Measurements from ENCODE around the gene SLC37A1. TPM values are rescaled to one million over a fixed set of nuclear protein-coding genes. Genes with fewer than 3 reads are reported as not detected.

SLC37A1 gene
- total RNA-seq, 4 donors from 2014 or later: 2.3 to 8.8 (median 6.3) TPM

DNA sequence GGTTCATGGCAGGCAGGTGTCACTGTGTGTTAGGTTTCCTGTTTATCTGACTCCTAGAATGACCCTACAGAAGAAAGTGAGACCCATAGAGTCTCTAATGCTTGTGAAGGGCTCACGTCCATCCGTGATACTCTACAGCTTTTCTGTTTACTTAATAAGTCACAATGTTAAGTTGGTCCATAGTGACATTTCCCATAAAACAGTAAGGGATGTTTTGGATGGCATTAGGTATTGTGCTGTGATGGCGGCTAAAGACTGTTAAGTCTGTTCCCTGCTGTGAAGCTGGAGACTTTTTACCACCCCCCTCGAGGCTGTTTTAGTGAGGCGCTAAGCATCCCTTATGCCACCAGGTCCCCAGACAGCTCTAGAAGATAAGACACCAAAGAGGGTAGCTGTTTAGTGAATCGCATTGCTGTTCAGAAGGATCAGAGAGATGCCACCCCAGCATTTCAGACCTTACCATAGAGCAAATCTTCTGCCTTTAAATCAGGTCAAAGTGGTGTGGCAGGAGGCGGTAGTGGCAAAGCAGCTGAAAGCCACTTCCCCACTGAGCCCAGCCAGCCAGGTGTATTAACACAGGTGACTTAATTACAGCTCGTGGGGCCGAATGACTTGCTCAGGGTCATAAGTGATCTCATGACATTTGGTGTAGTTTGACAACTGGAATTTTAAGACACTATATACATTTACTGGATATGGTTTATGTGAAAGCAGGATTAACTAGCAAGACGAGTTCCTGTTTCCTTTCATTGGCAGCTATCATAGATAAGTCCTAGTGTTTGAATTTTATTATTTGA lies 25.0 kb downstream of the SLC37A1 start:
- Histone ChIP-seq H3K36me3 (no peaks in the 10 kb centered on the region), H3K4me3 (no peak overlapping the region), H3K9me3 (no peaks in the 10 kb centered on the region), H3K27ac (no peak overlapping the region), H3K27me3 (no peaks in the 10 kb centered on the region), H3K4me1 (no peaks in the 10 kb centered on the region)
- DNase-seq: no peak
- no peak for TF ChIP-seq POLR2A (IDR thresholded peaks at IDR 0.05)
- TF ChIP-seq, protein P1, sequence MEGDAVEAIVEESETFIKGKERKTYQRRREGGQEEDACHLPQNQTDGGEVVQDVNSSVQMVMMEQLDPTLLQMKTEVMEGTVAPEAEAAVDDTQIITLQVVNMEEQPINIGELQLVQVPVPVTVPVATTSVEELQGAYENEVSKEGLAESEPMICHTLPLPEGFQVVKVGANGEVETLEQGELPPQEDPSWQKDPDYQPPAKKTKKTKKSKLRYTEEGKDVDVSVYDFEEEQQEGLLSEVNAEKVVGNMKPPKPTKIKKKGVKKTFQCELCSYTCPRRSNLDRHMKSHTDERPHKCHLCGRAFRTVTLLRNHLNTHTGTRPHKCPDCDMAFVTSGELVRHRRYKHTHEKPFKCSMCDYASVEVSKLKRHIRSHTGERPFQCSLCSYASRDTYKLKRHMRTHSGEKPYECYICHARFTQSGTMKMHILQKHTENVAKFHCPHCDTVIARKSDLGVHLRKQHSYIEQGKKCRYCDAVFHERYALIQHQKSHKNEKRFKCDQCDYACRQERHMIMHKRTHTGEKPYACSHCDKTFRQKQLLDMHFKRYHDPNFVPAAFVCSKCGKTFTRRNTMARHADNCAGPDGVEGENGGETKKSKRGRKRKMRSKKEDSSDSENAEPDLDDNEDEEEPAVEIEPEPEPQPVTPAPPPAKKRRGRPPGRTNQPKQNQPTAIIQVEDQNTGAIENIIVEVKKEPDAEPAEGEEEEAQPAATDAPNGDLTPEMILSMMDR (IDR thresholded peaks at IDR 0.05): no peak
- intact Hi-C loops (cut with DNase I; ENCODE audit: low total_unique reads): no loop called here

DNA sequence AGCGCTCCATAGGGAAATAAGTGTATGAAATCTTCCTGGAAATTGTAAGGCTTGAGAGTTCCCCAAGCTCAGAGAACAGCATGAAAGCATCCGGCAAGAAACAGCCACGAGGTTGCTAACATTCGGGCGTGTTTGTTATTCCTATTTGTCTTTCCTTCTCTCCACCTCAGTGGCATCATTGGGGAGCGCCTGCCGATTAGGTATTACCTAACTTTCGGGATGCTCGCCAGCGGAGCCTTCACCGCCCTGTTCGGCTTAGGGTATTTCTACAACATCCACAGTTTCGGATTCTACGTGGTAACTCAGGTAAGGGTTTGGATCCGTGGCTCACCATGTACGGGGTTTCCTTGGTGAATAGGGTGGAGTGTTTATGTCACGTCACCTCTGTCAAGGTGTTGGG lies 25.7 kb downstream of the SLC37A1 start:
- TF ChIP-seq, protein P1 (IDR thresholded peaks at IDR 0.05): no peak
- Histone ChIP-seq H3K27me3 (no peaks in the 10 kb centered on the region), H3K27ac (no peak overlapping the region), H3K9me3 (no peaks in the 10 kb centered on the region), H3K4me1 (no peaks in the 10 kb centered on the region), H3K36me3 (no peaks in the 10 kb centered on the region), H3K4me3 (no peak overlapping the region)
- intact Hi-C loops (cut with DNase I; ENCODE audit: low total_unique reads): no loop called here
- DNase-seq: no peak

DNA sequence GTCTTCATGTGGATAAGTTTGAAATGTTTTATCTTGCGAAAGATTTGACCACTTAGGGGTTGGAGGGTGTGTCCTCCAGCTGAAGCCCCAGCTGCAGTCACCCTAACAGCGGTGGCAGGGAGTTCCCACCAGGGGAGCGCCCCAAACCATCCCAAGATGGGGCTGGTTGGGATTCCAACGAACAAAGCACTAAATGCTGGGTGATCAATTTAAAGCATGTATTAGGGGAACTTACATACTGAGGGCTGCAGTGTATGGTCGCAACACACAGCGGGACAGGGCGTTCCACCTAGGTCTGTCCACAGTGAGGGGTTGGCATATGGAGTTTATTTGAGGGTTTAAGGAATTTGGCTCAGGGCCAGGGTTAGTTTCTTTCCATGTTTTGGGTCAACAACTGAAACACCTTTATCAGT lies 26.3 kb downstream of the SLC37A1 start:
- intact Hi-C loops (cut with DNase I; ENCODE audit: low total_unique reads): no loop called here
- H3K4me3 ChIP-seq: no peak overlapping the region
- DNase-seq: no peak

DNA sequence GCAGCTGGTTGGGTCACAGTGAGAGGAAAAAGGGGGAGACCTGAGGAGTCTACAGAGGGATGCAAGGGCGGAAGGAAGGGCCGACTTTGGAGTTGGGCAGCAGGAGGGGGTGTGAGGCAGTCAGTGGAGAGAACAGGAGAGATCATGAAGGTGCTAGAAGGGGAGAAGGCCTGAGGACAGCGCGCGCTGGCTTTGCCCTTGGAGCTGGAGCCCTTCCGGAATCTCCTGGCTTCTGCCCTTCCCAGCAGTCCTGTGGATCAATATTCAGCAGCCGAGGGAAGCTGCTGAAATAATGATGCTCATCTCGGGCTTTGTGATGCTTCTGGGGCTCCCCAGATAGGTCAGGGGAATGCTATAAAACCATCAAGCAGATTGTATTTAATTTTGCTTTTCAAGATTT lies 26.7 kb downstream of the SLC37A1 start:
- intact Hi-C loops (cut with DNase I; ENCODE audit: low total_unique reads): no loop called here
- no peaks in the 10 kb centered on the region for H3K36me3 ChIP-seq

More for the DNA sequence above, 26.3 kb downstream of the SLC37A1 start:
- TF ChIP-seq, protein P1 (IDR thresholded peaks at IDR 0.05): no peak
- no peak for TF ChIP-seq POLR2A (IDR thresholded peaks at IDR 0.05)
- H3K36me3 ChIP-seq: no peaks in the 10 kb centered on the region
- no peak overlapping the region for H3K27ac ChIP-seq
- H3K27me3 ChIP-seq: no peaks in the 10 kb centered on the region
- H3K9me3 ChIP-seq: no peaks in the 10 kb centered on the region
- no peaks in the 10 kb centered on the region for H3K4me1 ChIP-seq

DNA sequence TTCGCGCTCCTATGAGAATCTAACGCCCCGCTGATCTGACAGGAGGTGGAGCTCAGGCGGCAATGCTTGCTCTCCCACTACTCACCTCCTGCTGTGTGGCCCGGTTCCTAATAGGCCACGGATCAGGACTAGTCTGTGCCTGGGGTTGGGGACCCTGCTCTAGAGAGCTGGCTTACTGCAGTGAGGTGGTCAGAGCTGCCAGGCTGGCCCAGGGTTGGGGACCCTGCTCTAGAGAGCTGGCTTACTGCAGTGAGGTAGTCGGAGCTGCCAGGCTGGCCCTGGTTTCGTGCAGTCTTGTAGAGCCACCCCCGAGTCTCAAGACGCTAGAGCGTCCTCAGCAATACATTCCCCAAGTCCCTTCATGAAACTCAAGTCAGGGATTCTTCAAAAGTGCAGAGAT lies 27.5 kb downstream of the SLC37A1 start:
- intact Hi-C loops (cut with DNase I; ENCODE audit: low total_unique reads): no loop called here
- Histone ChIP-seq H3K36me3 (no peaks in the 10 kb centered on the region), H3K4me3 (no peak overlapping the region), H3K9me3 (no peaks in the 10 kb centered on the region), H3K4me1 (no peaks in the 10 kb centered on the region), H3K27me3 (no peaks in the 10 kb centered on the region), H3K27ac (no peak overlapping the region)
- DNase-seq: no peak
- no peak for TF ChIP-seq POLR2A (IDR thresholded peaks at IDR 0.05)
- TF ChIP-seq, protein P1 (IDR thresholded peaks at IDR 0.05): no peak

More for the DNA sequence above, 26.7 kb downstream of the SLC37A1 start:
- no peak overlapping the region for H3K27ac ChIP-seq
- DNase-seq: no peak
- H3K4me1 ChIP-seq: no peaks in the 10 kb centered on the region
- H3K9me3 ChIP-seq: no peaks in the 10 kb centered on the region
- TF ChIP-seq, protein P1 (IDR thresholded peaks at IDR 0.05): no peak
- no peak for TF ChIP-seq POLR2A (IDR thresholded peaks at IDR 0.05)
- H3K27me3 ChIP-seq: no peaks in the 10 kb centered on the region
- no peak overlapping the region for H3K4me3 ChIP-seq

Data from uterus (tissue), 4 donors.